Hepatocyte (in vitro differentiated cells): ENCODE results near the gene ADD1.

ENCODE experiments used
- CTCF ChIP-seq: fragments of 200-600 bp; sonication (generic); IDR thresholded peaks from 2 replicates; pipeline ENCODE4 v1.5.1; 2016; ENCODE audit warnings: antibody characterized with exemption, mild to moderate bottlenecking; ENCODE audit not compliant: poor library complexity
- EZH2 ChIP-seq: fragments of 200-600 bp; sonication (generic); IDR thresholded peaks from 2 replicates; pipeline ENCODE4 v1.6.1; 2016; ENCODE audit warnings: antibody characterized with exemption, mild to moderate bottlenecking, borderline replicate concordance

DNA sequence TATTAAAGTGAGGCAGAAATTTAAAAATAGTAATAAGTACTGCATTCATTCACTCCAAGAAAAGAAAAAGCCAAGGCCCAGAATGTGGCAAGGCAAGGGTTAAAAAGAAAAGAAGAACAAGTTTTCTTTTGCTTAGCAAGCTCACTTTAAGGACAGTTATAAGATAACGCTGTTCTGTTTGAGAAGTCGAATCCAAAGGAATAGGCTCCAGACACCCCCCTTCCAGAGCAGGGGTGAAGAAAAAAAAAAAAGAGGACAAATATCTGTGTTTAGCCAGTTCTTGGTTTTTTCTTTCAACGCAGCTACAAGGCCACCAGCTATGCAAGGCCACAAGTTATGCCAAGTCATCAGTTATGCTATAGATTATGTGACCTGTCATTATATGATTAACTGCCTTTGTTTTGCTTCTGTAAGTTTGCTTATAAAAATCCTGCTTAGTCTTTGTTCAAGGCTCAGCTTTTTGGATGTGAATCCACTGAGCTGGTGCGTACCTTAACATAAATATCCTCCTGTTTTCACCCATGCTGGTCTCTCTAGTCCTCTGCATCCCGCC, 121.1 kb downstream of the ADD1 start:
- TF ChIP-seq CTCF (no peak), EZH2 (no peak)
